Measurements from ENCODE around the gene TOGARAM1. TPM values are rescaled to one million over a fixed set of nuclear protein-coding genes. Genes with fewer than 3 reads are reported as not detected.

TOGARAM1 gene
- total and polyA plus RNA-seq, 9 of the 15 experiments (the other 6 are each of a cell fraction or from before 2014, with no cell fraction given): 1.3 to 6.4 (median 3.7) TPM

DNA sequence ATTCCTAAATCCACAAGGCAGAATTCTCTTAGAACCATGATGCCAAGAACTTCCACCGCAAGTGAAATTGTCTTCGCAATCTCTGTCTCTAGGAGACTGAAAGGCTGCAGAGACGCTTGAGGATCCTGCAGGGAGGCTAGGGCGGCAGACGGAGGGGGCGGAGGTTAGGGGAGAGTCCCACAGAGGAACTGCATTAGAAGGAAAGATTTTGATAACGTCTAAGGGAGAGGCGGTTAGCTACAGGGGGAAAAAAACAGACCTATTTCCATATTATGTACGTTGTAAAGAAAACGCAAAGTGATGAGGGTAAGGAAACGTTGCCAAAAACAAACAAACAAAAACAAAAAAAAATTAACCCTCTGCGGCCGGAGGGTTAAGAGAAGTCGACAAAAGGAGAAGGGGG, 838 bp upstream of the TOGARAM1 start:
- ChIA-PET CTCF (ENCODE audit: low intra/inter-chr PET ratio) (no interaction called here), POLR2A (interaction anchor here (0.7 kb wide), 2 partner anchors 12 to 23 kb away, joined by 3 read pairs; no protein-coding TSS in a partner anchor)
- ATAC-seq (peak; percentile 79), FAIRE-seq (peak; percentile 77), DNase-seq (ENCODE audit: extremely low read depth in 1 of 4, low spot score in 3 of 4) (peak; percentile 38 to 73 (median 53))
- Histone ChIP-seq H3K4me3 (peak overlapping the region; percentile 53), H3K36me3 (ENCODE audit: control insufficient read depth, insufficient read depth, low read length) (no peaks in the 10 kb centered on the region), H3K27me3 (ENCODE audit: control insufficient read depth in 2 of 2, insufficient read depth in 2 of 2, low read length in 2 of 2) (no peaks in the 10 kb centered on the region), H2AFZ (ENCODE audit: low read depth, low read length) (peak overlapping the region; percentile 78), H3K4me1 (replicated peaks in 1 of 2; ENCODE audit: control insufficient read depth in 2 of 2, insufficient read depth in 2 of 2, low read length in 2 of 2) (no peaks in the 10 kb centered on the region; a peak in 3 of 5 replicates), H3K79me2 (ENCODE audit: control insufficient read depth, insufficient read depth, low read length) (peaks cover 92% of the 10 kb centered on the region), H4K20me1 (replicated peaks; ENCODE audit: control insufficient read depth, insufficient read depth, low read length) (0 out of 2 replicates have a peak, but pooled peaks cover 9% of the 10 kb centered on the region), H3K27ac (ENCODE audit: extremely low read depth, low read depth, low read length) (peak overlapping the region; percentile 77), H3K9me3 (replicated peaks; ENCODE audit: control insufficient read depth, insufficient read depth, low read depth, low read length) (no peaks in the 10 kb centered on the region), H3K9ac (ENCODE audit: insufficient read depth in 1 of 2, low read depth in 2 of 2, low read length in 2 of 2) (peak overlapping the region; percentile 72 to 85), H3K4me2 (ENCODE audit: insufficient read depth, low read length) (peak overlapping the region; percentile 90), H3K9me1 (ENCODE audit: control insufficient read depth, insufficient read depth, low read length) (no peaks in the 10 kb centered on the region)
- no TSS peak for BruUV-seq (replicated peaks)
- 0% methylated on average over 9 of the region's 14 CpGs for WGBS (ENCODE audit: insufficient coverage, low coverage, missing lambda C conversion rate)
- intact Hi-C loops (cut with micrococcal nuclease): loop anchor here (2.0 to 5.0 kb wide), 3 partner anchors 49 to 291 kb away; partner anchors contain the start of genes FANCM, FKBP3 and MIS18BP1
- in situ Hi-C loops (cut with MboI): no loop called here
- TF ChIP-seq RBM34 (IDR thresholded peaks at IDR 0.05; ENCODE audit: borderline replicate concordance, insufficient read depth, low read length): no peak
- TF ChIP-seq EP400 (IDR thresholded peaks at IDR 0.05): no peak
- TF ChIP-seq TFAM (CRISPR knock-in tag; conservative IDR thresholded peaks at IDR 0.05): no peak
- TF ChIP-seq SNIP1 (IDR thresholded peaks at IDR 0.05; ENCODE audit: low read depth): no peak
- no peak for TF ChIP-seq NRF1 (conservative IDR thresholded peaks at IDR 0.05 in 1 of 2, IDR thresholded peaks at IDR 0.05 in 1 of 2)
- no peak for TF ChIP-seq SREBF1 (IDR thresholded peaks at IDR 0.05; ENCODE audit: borderline replicate concordance, low read depth, low read length)
- TF ChIP-seq TAF7 (tag; IDR thresholded peaks at IDR 0.05): no peak
- TF ChIP-seq, protein P1, sequence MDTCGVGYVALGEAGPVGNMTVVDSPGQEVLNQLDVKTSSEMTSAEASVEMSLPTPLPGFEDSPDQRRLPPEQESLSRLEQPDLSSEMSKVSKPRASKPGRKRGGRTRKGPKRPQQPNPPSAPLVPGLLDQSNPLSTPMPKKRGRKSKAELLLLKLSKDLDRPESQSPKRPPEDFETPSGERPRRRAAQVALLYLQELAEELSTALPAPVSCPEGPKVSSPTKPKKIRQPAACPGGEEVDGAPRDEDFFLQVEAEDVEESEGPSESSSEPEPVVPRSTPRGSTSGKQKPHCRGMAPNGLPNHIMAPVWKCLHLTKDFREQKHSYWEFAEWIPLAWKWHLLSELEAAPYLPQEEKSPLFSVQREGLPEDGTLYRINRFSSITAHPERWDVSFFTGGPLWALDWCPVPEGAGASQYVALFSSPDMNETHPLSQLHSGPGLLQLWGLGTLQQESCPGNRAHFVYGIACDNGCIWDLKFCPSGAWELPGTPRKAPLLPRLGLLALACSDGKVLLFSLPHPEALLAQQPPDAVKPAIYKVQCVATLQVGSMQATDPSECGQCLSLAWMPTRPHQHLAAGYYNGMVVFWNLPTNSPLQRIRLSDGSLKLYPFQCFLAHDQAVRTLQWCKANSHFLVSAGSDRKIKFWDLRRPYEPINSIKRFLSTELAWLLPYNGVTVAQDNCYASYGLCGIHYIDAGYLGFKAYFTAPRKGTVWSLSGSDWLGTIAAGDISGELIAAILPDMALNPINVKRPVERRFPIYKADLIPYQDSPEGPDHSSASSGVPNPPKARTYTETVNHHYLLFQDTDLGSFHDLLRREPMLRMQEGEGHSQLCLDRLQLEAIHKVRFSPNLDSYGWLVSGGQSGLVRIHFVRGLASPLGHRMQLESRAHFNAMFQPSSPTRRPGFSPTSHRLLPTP (IDR thresholded peaks at IDR 0.05; ENCODE audit: borderline replicate concordance, extremely low read depth, insufficient read length): no peak
- no peak for TF ChIP-seq SMAD2 (IDR thresholded peaks at IDR 0.05; ENCODE audit: low read depth, low read length)
- TF ChIP-seq POLR2A (conservative IDR thresholded peaks at IDR 0.05): no peak
- TF ChIP-seq ETV6 (IDR thresholded peaks at IDR 0.05; ENCODE audit: borderline replicate concordance in 1 of 2, low read depth in 2 of 2, low read length in 1 of 2): no peak
- no peak for TF ChIP-seq ETV6 (CRISPR knock-in tag; IDR thresholded peaks at IDR 0.05; ENCODE audit: borderline replicate concordance)
- peak; percentile 22 for TF ChIP-seq NEUROD1 (IDR thresholded peaks at IDR 0.05; ENCODE audit: borderline replicate concordance, low read depth, low read length, partially characterized antibody)
- TF ChIP-seq, protein P2, sequence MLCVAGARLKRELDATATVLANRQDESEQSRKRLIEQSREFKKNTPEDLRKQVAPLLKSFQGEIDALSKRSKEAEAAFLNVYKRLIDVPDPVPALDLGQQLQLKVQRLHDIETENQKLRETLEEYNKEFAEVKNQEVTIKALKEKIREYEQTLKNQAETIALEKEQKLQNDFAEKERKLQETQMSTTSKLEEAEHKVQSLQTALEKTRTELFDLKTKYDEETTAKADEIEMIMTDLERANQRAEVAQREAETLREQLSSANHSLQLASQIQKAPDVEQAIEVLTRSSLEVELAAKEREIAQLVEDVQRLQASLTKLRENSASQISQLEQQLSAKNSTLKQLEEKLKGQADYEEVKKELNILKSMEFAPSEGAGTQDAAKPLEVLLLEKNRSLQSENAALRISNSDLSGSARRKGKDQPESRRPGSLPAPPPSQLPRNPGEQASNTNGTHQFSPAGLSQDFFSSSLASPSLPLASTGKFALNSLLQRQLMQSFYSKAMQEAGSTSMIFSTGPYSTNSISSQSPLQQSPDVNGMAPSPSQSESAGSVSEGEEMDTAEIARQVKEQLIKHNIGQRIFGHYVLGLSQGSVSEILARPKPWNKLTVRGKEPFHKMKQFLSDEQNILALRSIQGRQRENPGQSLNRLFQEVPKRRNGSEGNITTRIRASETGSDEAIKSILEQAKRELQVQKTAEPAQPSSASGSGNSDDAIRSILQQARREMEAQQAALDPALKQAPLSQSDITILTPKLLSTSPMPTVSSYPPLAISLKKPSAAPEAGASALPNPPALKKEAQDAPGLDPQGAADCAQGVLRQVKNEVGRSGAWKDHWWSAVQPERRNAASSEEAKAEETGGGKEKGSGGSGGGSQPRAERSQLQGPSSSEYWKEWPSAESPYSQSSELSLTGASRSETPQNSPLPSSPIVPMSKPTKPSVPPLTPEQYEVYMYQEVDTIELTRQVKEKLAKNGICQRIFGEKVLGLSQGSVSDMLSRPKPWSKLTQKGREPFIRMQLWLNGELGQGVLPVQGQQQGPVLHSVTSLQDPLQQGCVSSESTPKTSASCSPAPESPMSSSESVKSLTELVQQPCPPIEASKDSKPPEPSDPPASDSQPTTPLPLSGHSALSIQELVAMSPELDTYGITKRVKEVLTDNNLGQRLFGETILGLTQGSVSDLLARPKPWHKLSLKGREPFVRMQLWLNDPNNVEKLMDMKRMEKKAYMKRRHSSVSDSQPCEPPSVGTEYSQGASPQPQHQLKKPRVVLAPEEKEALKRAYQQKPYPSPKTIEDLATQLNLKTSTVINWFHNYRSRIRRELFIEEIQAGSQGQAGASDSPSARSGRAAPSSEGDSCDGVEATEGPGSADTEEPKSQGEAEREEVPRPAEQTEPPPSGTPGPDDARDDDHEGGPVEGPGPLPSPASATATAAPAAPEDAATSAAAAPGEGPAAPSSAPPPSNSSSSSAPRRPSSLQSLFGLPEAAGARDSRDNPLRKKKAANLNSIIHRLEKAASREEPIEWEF (CRISPR knock-in tag; IDR thresholded peaks at IDR 0.05): no peak
- TF ChIP-seq SIN3A (IDR thresholded peaks at IDR 0.05; ENCODE audit: borderline replicate concordance in 2 of 2, control insufficient read depth in 1 of 2, low read depth in 2 of 2, low read length in 2 of 2): peak; percentile 32 to 48; a peak in 1 of 4 replicates
